ENCODE measurements around the gene CFAP57.
"Not testable (repeated sequence)": the region's sequence is repeated elsewhere in the genome, so short reads cannot be mapped to it uniquely, and the experiment has no call there.

CFAP57 gene

GRCh38 chr1:43206600-43207228, 34.6 kb downstream of the CFAP57 start:
- Histone ChIP-seq H3K36me3 (ENCODE audit: insufficient read depth, low read length) (no peaks in the 10 kb centered on the region), H3K4me1 (ENCODE audit: insufficient read depth, low read length, poor library complexity, severe bottlenecking) (no peaks in the 10 kb centered on the region), H4K20me1 (ENCODE audit: insufficient read depth, low read length, poor library complexity, severe bottlenecking) (no peaks in the 10 kb centered on the region), H2AFZ (ENCODE audit: low read length) (no peak overlapping the region), H3K9ac (ENCODE audit: low read depth, low read length, poor library complexity, severe bottlenecking) (no peak overlapping the region), H3K79me2 (ENCODE audit: insufficient read depth, low read length) (no peaks in the 10 kb centered on the region), H3K9me3 (ENCODE audit: insufficient read depth, low read depth, low read length) (no peaks in the 10 kb centered on the region), H3K4me3 (ENCODE audit: low read length, poor library complexity, severe bottlenecking) (no peak overlapping the region), H3F3A (ENCODE audit: low read depth) (no peaks in the 10 kb centered on the region), H3K27me3 (ENCODE audit: insufficient read depth, low read length, poor library complexity, severe bottlenecking) (no peaks in the 10 kb centered on the region), H3K9me2 (replicated peaks; ENCODE audit: low read depth, low read length) (no peaks in the 10 kb centered on the region), H3K4me2 (ENCODE audit: low read depth, low read length, poor library complexity, severe bottlenecking) (no peak overlapping the region)
- no peak for TF ChIP-seq EZH2phosphoT487 (IDR thresholded peaks at IDR 0.05; ENCODE audit: borderline replicate concordance)
- TF ChIP-seq CTCF (conservative IDR thresholded peaks at IDR 0.05; ENCODE audit: low read length), result no peak

DNA sequence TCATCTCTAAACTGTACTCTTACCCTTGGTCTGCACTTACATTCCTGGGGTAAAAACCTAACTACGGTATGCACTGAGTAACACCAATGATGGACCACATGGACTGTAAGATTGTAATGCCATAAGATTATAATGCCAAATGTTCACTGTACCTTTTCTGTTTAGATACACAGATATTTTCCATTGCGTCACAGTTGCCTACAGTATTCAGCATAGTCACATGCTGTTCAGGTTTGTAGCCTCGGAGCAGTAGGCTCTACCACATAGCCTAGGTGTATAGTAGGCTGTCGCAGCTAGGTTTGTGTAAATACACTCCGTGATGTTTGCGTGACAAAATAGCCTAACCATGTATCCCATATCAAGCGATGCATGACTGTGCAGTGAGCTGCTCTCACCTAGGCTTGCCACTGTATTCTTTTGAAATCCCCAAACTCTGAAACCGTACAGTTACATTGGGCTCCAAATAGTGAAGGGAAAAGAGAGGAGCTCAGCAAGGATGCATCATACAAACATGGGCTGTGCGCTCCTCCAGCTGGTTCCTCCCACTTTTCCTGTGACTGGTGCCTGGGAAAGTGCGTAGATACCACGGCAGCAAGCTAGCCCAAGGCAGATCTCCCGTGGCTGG, 35.2 kb downstream of the CFAP57 start:
- no peaks in the 10 kb centered on the region for H3K27me3 ChIP-seq (ENCODE audit: insufficient read depth, low read length, poor library complexity, severe bottlenecking)
- no peak overlapping the region for H3K4me3 ChIP-seq (ENCODE audit: low read length, poor library complexity, severe bottlenecking)
- no peak overlapping the region for H2AFZ ChIP-seq (ENCODE audit: low read length)

DNA sequence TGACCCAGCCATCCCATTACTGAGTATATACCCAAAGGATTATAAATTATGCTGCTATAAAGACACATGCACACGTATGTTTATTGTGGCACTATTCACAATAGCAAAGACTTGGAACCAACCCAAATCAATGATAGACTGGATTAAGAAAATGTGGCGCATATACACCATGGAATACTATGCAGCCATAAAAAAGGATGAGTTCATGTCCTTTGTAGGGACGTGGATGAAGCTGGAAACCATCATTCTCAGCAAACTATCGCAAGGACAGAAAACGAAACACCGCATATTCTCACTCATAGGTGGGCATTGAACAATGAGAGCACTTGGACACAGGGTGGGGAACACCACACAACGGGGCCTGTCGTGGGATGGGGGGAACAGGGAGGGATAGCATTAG, 36.1 kb downstream of the CFAP57 start:
- not testable (repeated sequence) for H4K20me1 ChIP-seq (ENCODE audit: insufficient read depth, low read length, poor library complexity, severe bottlenecking); H3K9me3 ChIP-seq (ENCODE audit: insufficient read depth, low read depth, low read length); H3K9me2 ChIP-seq (replicated peaks; ENCODE audit: low read depth, low read length); H3K9ac ChIP-seq (ENCODE audit: low read depth, low read length, poor library complexity, severe bottlenecking); H3K4me3 ChIP-seq (ENCODE audit: low read length, poor library complexity, severe bottlenecking); H3K4me2 ChIP-seq (ENCODE audit: low read depth, low read length, poor library complexity, severe bottlenecking); H3F3A ChIP-seq (ENCODE audit: low read depth); H3K27me3 ChIP-seq (ENCODE audit: insufficient read depth, low read length, poor library complexity, severe bottlenecking); H2AFZ ChIP-seq (ENCODE audit: low read length); H3K79me2 ChIP-seq (ENCODE audit: insufficient read depth, low read length); H3K36me3 ChIP-seq (ENCODE audit: insufficient read depth, low read length); H3K4me1 ChIP-seq (ENCODE audit: insufficient read depth, low read length, poor library complexity, severe bottlenecking)

More for the DNA sequence above, 35.2 kb downstream of the CFAP57 start:
- Histone ChIP-seq H3K79me2 (ENCODE audit: insufficient read depth, low read length) (no peaks in the 10 kb centered on the region), H3K9ac (ENCODE audit: low read depth, low read length, poor library complexity, severe bottlenecking) (no peak overlapping the region), H3K9me2 (replicated peaks; ENCODE audit: low read depth, low read length) (no peaks in the 10 kb centered on the region), H3K36me3 (ENCODE audit: insufficient read depth, low read length) (no peaks in the 10 kb centered on the region), H3F3A (ENCODE audit: low read depth) (no peaks in the 10 kb centered on the region), H3K4me2 (ENCODE audit: low read depth, low read length, poor library complexity, severe bottlenecking) (no peak overlapping the region), H3K9me3 (ENCODE audit: insufficient read depth, low read depth, low read length) (no peaks in the 10 kb centered on the region), H3K4me1 (ENCODE audit: insufficient read depth, low read length, poor library complexity, severe bottlenecking) (no peaks in the 10 kb centered on the region), H4K20me1 (ENCODE audit: insufficient read depth, low read length, poor library complexity, severe bottlenecking) (no peaks in the 10 kb centered on the region)
- TF ChIP-seq CTCF (conservative IDR thresholded peaks at IDR 0.05; ENCODE audit: low read length), result no peak
- TF ChIP-seq EZH2phosphoT487 (IDR thresholded peaks at IDR 0.05; ENCODE audit: borderline replicate concordance), result no peak
